Fibroblast of the aortic adventitia (primary cell): Measurements from ENCODE around the gene NFKB1. TPM values are rescaled to one million over a fixed set of nuclear protein-coding genes. Genes with fewer than 3 reads are reported as not detected.

Experiments used
- DNase-seq: peaks from one replicate; pipeline ENCODE4 v3.0.0-alpha.2; 2010; ENCODE audit warnings: low read depth
- H3K4me3 ChIP-seq: 2 replicates; pipeline ENCODE4 v1.5.1; 2011; ENCODE audit warnings: low read depth, mild to moderate bottlenecking, control low read depth, low read length, moderate library complexity
- total RNA-seq: library from RNA; depleted of rRNA; stranded (reverse); fragments of >200 nt; gene quantifications from 2 replicates; pipeline ENCODE4 v1.2.3, GENCODE V29; 2012; ENCODE audit warnings: low replicate concordance
- TF ChIP-seq, protein P1 (sequence below): IDR thresholded peaks from 2 replicates; pipeline ENCODE4 v1.5.1; 2011; ENCODE audit warnings: mild to moderate bottlenecking, low read length, control low read depth, inconsistent platforms; ENCODE audit not compliant: insufficient read depth

Gene NFKB1
- total RNA-seq, 1 donor = 21.3 TPM

DNA sequence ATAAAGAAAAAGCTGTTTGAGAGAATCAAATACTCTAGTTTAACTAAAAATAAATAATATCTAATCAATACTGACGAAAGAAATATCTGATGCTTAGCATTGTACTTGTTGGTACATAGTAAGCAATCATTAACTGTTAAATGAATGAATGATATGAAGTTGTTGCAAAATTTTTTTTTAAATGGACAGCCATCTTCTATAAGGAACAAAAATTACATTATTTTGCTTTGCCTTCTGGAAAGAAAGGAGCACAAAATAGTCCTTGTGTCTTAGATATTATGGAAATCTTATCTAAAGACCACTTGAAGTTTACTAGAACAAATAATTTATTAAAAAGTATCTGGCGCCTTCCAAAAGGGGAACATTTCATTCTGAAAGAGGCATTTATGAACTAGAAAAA, 4.5 kb downstream of the NFKB1 start:
- no peak for DNase-seq
- H3K4me3 ChIP-seq = no peak overlapping the region
- TF ChIP-seq, protein P1, sequence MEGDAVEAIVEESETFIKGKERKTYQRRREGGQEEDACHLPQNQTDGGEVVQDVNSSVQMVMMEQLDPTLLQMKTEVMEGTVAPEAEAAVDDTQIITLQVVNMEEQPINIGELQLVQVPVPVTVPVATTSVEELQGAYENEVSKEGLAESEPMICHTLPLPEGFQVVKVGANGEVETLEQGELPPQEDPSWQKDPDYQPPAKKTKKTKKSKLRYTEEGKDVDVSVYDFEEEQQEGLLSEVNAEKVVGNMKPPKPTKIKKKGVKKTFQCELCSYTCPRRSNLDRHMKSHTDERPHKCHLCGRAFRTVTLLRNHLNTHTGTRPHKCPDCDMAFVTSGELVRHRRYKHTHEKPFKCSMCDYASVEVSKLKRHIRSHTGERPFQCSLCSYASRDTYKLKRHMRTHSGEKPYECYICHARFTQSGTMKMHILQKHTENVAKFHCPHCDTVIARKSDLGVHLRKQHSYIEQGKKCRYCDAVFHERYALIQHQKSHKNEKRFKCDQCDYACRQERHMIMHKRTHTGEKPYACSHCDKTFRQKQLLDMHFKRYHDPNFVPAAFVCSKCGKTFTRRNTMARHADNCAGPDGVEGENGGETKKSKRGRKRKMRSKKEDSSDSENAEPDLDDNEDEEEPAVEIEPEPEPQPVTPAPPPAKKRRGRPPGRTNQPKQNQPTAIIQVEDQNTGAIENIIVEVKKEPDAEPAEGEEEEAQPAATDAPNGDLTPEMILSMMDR = no peak

DNA sequence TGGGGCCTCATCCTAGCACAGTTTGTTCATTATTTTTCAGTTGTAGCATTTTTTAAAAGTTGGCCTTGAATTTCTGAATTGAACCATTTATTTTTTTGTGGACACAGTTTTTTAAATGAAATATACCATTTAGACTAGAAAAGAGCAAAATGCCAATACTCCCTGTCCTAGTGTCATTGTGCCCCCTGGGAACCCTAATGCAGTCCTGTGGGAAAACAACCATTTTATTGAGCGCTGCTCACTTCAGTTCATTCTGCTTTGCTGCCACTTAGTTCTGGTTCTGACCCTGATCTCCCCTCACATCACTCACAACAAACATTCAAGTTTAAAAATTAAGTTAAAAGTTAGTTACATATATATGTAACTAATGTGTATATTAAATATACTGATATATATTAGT, 5.4 kb downstream of the NFKB1 start:
- TF ChIP-seq, protein P1 = no peak
- no peak overlapping the region for H3K4me3 ChIP-seq
- DNase-seq = no peak

DNA sequence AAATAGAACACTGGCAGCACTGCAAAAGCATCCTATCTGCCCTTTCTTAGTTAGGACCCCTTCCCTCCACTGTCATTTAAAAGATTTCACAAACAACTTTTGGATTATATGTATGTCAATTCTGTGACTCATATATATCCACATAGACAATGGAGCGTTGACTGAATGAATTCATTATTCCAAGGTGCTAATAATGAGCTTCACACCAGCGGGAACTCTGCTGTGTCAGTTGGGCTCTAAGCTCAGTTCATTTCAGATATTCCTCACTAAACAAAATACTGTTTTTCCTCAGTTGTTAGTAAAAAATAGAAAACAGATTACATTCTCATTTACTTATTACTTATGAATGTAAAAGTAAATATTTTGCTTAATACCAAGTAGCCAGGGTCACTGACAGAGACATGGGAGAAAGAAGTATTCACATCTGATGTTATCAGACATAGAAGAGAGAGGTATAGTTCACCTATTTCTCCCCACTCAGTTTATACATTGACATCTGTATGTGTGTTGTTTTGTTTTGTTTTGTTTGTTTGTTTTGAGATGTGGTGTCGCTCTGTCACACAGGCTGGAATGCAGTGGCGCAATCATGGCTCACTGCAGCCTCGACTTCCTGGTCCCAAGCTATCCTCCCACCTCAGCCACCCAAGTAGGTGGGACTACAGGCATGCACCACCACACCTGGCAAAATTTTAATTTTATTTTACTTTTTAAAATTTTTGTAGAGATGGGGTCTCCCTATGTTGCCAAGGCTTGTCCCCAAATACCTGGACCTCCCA, 10.9 kb downstream of the NFKB1 start:
- no peak overlapping the region for H3K4me3 ChIP-seq
- TF ChIP-seq, protein P1 = no peak
- no peak for DNase-seq

DNA sequence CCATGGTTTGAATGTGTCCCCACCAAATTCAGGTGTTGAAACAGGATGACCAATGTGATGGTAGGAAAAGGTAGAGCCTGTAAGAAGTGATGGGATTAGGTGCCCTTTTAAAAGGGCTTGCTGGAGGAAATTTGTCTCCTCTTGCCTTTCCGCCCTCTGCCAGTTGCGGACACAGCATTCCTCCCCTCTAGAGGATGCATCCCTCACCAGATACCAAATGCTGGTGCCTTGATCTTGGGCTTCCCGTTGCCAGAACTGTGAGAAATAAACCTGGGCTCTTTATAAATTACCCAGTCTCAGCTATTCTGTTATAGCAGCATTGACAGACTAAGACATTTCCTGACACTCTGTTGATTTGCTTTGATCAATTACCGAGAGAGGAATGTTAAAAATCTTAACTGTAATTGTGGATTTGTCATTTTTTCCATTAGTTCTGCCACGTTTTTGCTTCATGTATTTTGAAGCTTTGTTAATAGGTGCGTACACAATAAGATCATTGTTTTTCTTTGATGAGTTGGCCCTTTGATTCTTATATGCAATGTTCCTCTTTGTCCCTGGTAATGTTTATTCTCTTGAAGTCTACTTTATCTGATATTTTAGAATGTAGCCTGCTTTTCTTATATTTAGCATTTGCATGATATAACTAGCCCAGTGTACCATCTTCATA, 13.3 kb downstream of the NFKB1 start:
- no peak overlapping the region for H3K4me3 ChIP-seq
- TF ChIP-seq, protein P1 = no peak
- DNase-seq = no peak

DNA sequence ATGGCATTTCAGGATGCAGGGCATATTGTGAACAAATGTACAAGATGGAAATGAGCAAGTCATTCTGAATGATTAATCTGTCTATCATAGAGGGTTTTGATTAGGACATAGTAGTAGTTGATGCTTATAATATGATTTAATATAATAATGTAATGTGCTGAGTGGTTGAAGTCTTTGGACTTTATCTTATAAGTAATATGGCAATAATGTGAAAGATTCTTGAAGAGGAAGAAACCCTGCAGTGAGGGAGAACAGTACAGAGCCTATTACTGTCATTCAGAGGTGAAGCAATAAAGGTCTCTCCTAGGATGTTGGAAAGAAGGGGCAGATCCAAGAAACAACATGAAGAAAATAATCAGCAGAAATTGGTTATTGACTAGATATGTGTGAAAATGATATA, 16.6 kb downstream of the NFKB1 start:
- DNase-seq = no peak
- TF ChIP-seq, protein P1 = no peak
- H3K4me3 ChIP-seq = no peak overlapping the region

DNA sequence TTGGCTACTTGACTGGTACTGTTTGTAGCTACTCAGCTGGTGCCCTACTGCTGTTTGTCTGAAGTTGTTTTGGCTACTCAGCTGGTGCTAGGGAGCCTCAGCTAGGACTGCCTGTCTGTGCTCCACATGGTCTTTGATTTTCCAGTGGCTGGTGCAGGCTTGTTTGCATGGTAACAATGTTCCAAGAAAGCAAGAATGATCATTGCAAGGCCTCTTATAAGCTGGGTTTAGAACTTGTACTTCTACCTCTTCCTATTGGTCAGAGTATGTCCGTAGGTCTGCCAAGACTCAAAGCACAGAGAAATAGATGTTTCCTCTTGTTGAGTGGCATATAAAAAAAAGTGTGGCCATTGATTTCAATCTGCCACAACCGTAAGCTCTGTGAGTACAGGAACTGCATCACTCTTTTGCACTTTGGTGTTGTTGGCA, 17.6 kb downstream of the NFKB1 start:
- no peak for DNase-seq
- TF ChIP-seq, protein P1 = no peak
- H3K4me3 ChIP-seq = no peak overlapping the region
